ENCODE data around the gene PLXND1. TPM values are rescaled to one million over a fixed set of nuclear protein-coding genes. Genes with fewer than 3 reads are reported as not detected.

Gene PLXND1
- total RNA-seq, 2 experiments from 2014 or later: 4.7 to 6.0 TPM

- H2AFZ ChIP-seq (ENCODE audit: low read length): no peak overlapping the region
- H3K79me2 ChIP-seq (ENCODE audit: insufficient read depth, low read depth, low read length): no peaks in the 10 kb centered on the region
- H3K4me3 ChIP-seq (ENCODE audit: low read depth, low read length, poor library complexity, severe bottlenecking): no peak overlapping the region
- CTCF ChIA-PET (ENCODE audit: unreplicated experiment): interaction anchor here (0.8 kb wide), 1 partner anchor 11 kb away, joined by 4 read pairs; no protein-coding TSS in a partner anchor
- no peaks in the 10 kb centered on the region for H3K9me2 ChIP-seq (ENCODE audit: insufficient read depth, low read length)
- POLR2A ChIA-PET: interaction anchor here (1.8 kb wide), 1 partner anchor 11 kb away, joined by 8 read pairs; no protein-coding TSS in a partner anchor
- no peak overlapping the region for H3K4me2 ChIP-seq (ENCODE audit: low read length)
- no peak overlapping the region for H3K27ac ChIP-seq (ENCODE audit: low read depth, low read length, poor library complexity, severe bottlenecking)
- peaks cover 2% of the 10 kb centered on the region for H3K4me1 ChIP-seq (ENCODE audit: insufficient read depth, low read length, poor library complexity, severe bottlenecking)
- no peak for DNase-seq (ENCODE audit: low spot score)
- no TSS peak for BruUV-seq (replicated peaks)
- H3K9me3 ChIP-seq (ENCODE audit: low read length): no peaks in the 10 kb centered on the region
- intact Hi-C loops (cut with micrococcal nuclease; ENCODE audit: unreplicated experiment): no loop called here
- H3K36me3 ChIP-seq (ENCODE audit: insufficient read depth, low read length): no peaks in the 10 kb centered on the region
- TF ChIP-seq CTCF (conservative IDR thresholded peaks at IDR 0.05; ENCODE audit: low read length) (no peak), EZH2phosphoT487 (IDR thresholded peaks at IDR 0.05; ENCODE audit: borderline replicate concordance, low read depth, low read length) (no peak)
- H4K20me1 ChIP-seq (ENCODE audit: insufficient read depth, low read length): no peaks in the 10 kb centered on the region
Observed at GRCh38 chr3:129565902-129566301, 40.6 kb downstream of the PLXND1 start.

- intact Hi-C loops (cut with micrococcal nuclease; ENCODE audit: unreplicated experiment): no loop called here
- H3K27ac ChIP-seq (ENCODE audit: low read depth, low read length, poor library complexity, severe bottlenecking): no peak overlapping the region
- CTCF ChIA-PET (ENCODE audit: unreplicated experiment): no interaction called here
- H3K4me3 ChIP-seq (ENCODE audit: low read depth, low read length, poor library complexity, severe bottlenecking): no peak overlapping the region
- no peaks in the 10 kb centered on the region for H3K79me2 ChIP-seq (ENCODE audit: insufficient read depth, low read depth, low read length)
- H3K4me2 ChIP-seq (ENCODE audit: low read length): no peak overlapping the region
- BruUV-seq (replicated peaks): no TSS peak
- H3K4me1 ChIP-seq (ENCODE audit: insufficient read depth, low read length, poor library complexity, severe bottlenecking): peaks cover 9% of the 10 kb centered on the region
- no peaks in the 10 kb centered on the region for H4K20me1 ChIP-seq (ENCODE audit: insufficient read depth, low read length)
- H3K9me3 ChIP-seq (ENCODE audit: low read length): no peaks in the 10 kb centered on the region
- H3K36me3 ChIP-seq (ENCODE audit: insufficient read depth, low read length): no peaks in the 10 kb centered on the region
- H2AFZ ChIP-seq (ENCODE audit: low read length): no peak overlapping the region
- POLR2A ChIA-PET: no interaction called here
- DNase-seq (ENCODE audit: low spot score): no peak
- no peak for TF ChIP-seq EZH2phosphoT487 (IDR thresholded peaks at IDR 0.05; ENCODE audit: borderline replicate concordance, low read depth, low read length)
- no peaks in the 10 kb centered on the region for H3K9me2 ChIP-seq (ENCODE audit: insufficient read depth, low read length)
Observed at GRCh38 chr3:129564981-129565644, 41.4 kb downstream of the PLXND1 start.

DNA sequence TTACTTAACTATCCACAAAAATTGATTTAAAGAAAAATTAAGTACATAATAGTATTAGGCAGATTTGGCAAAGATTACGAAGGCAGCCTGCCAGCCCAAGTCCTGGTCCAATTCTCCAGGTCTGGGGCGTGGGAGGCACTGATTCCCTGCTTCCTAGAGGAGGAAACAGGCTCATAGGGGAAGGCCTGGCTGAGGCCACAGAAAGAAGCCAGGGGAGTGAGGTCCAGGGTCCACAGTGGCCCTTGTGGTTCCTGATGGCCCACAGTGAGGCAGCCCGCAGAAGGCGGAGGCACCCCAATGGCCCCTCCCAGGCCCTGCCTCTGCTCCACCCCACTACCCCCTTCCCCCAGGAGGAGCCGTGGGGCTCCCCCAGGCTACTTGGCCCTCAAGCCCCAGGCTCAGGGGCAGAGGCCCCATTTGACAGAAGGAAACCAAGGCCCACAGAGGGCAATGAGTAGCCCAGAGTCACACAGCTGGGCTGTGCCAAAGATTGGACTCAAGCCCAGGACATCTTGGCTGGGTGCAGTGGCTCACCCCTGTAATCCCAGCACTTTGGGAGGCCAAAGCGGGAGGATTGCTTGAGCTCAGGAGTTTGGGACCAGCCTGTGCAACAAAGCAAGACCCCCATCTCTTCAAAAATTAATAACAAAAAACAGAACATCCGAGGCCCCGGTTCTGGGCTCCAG is 42.5 kb downstream of the PLXND1 start:
- H3K36me3 ChIP-seq (ENCODE audit: insufficient read depth, low read length): no peaks in the 10 kb centered on the region
- no peak overlapping the region for H3K4me3 ChIP-seq (ENCODE audit: low read depth, low read length, poor library complexity, severe bottlenecking)
- no peaks in the 10 kb centered on the region for H3K9me3 ChIP-seq (ENCODE audit: low read length)
- no peak for DNase-seq (ENCODE audit: low spot score)
- peaks cover 21% of the 10 kb centered on the region for H3K4me1 ChIP-seq (ENCODE audit: insufficient read depth, low read length, poor library complexity, severe bottlenecking)
- H3K4me2 ChIP-seq (ENCODE audit: low read length): no peak overlapping the region
- H3K9me2 ChIP-seq (ENCODE audit: insufficient read depth, low read length): no peaks in the 10 kb centered on the region
- H4K20me1 ChIP-seq (ENCODE audit: insufficient read depth, low read length): no peaks in the 10 kb centered on the region
- no TSS peak for BruUV-seq (replicated peaks)
- ChIA-PET POLR2A (no interaction called here), CTCF (ENCODE audit: unreplicated experiment) (no interaction called here)
- no peak overlapping the region for H2AFZ ChIP-seq (ENCODE audit: low read length)
- H3K27ac ChIP-seq (ENCODE audit: low read depth, low read length, poor library complexity, severe bottlenecking): no peak overlapping the region
- intact Hi-C loops (cut with micrococcal nuclease; ENCODE audit: unreplicated experiment): no loop called here
- TF ChIP-seq EZH2phosphoT487 (IDR thresholded peaks at IDR 0.05; ENCODE audit: borderline replicate concordance, low read depth, low read length): no peak
- TF ChIP-seq CTCF (conservative IDR thresholded peaks at IDR 0.05; ENCODE audit: low read length): no peak
- no peaks in the 10 kb centered on the region for H3K79me2 ChIP-seq (ENCODE audit: insufficient read depth, low read depth, low read length)
